ENCODE data around the gene TRAPPC2L. TPM values are rescaled to one million over a fixed set of nuclear protein-coding genes. Genes with fewer than 3 reads are reported as not detected.

Gene TRAPPC2L
- 77.0 and 81.9 TPM in 2 replicates for polyA plus RNA-seq (2013)

- no CpG with 5 or more reads among the region's 87 CpGs for WGBS (ENCODE audit: extremely low coverage, insufficient coverage, insufficient read length)
- peak; percentile 97 to 99 for DNase-seq
- H2AFZ ChIP-seq (ENCODE audit: insufficient read depth, low read length, poor library complexity): peak within 1 kb of the TSS; percentile 75
- H2BK120ac ChIP-seq (ENCODE audit: insufficient read depth, low read length, poor library complexity): peak within 1 kb of the TSS; percentile 30
- peaks cover 8% of the 10 kb centered on the region for H3K79me1 ChIP-seq (ENCODE audit: low read length)
- H3K14ac ChIP-seq (ENCODE audit: low read length): peak within 1 kb of the TSS; percentile 85
- H3K4me1 ChIP-seq (ENCODE audit: control insufficient read depth in 1 of 2, insufficient read depth in 2 of 2, low read length in 2 of 2): peaks cover 8% of the 10 kb centered on the region in 2 experiments
- H3K9ac ChIP-seq (ENCODE audit: low read length): peak within 1 kb of the TSS; percentile 85
- H2BK12ac ChIP-seq (ENCODE audit: low read length): no peak within 1 kb of the TSS
- no peak within 1 kb of the TSS for H3K23ac ChIP-seq (ENCODE audit: low read length)
- peak within 1 kb of the TSS; percentile 77 for H4K8ac ChIP-seq (ENCODE audit: low read depth, low read length)
- peaks cover 8% of the 10 kb centered on the region for H3K79me2 ChIP-seq (ENCODE audit: control insufficient read depth, insufficient read depth, low read length, poor library complexity)
- peak within 1 kb of the TSS; percentile 37 for H2BK5ac ChIP-seq (ENCODE audit: low read depth, low read length, poor library complexity)
- H2AK5ac ChIP-seq (ENCODE audit: low read length): peak within 1 kb of the TSS; percentile 38
- H3K18ac ChIP-seq (ENCODE audit: low read length): peak within 1 kb of the TSS; percentile 90
- H3K36me3 ChIP-seq (ENCODE audit: control insufficient read depth in 1 of 2, insufficient read depth in 2 of 2, low read length in 2 of 2): peaks cover 31 to 34% of the 10 kb centered on the region in 2 experiments
- H4K12ac ChIP-seq (ENCODE audit: low read depth, low read length): peak within 1 kb of the TSS; percentile 64
- no peaks in the 10 kb centered on the region for H3K27me3 ChIP-seq (ENCODE audit: insufficient read depth, low read length)
- H3K4ac ChIP-seq (ENCODE audit: low read depth, low read length): peak within 1 kb of the TSS; percentile 33
- H3K4me2 ChIP-seq (ENCODE audit: low read length): peak within 1 kb of the TSS; percentile 77
- no peak within 1 kb of the TSS for H3K27ac ChIP-seq (ENCODE audit: low read depth, low read length)
- H3K4me3 ChIP-seq (ENCODE audit: low read depth, low read length): peak within 1 kb of the TSS; percentile 94
- peak within 1 kb of the TSS; percentile 74 for H4K91ac ChIP-seq (ENCODE audit: low read depth, low read length)
- H3K9me3 ChIP-seq (ENCODE audit: insufficient read depth, low read depth, low read length): no peaks in the 10 kb centered on the region
These were observed at the start of gene TRAPPC2L, which contains the start of gene GALNS for GRCh38 chr16:88856828-88857727. TRAPPC2L (plus strand) TSS chr16:88857127; CDS start chr16:88857151, 24 bp downstream. GALNS (minus strand) TSS chr16:88856947; CDS start chr16:88856877, 70 bp downstream.

- no peak overlapping the region for H2BK5ac ChIP-seq (ENCODE audit: low read depth, low read length, poor library complexity)
- no peak overlapping the region for H3K4ac ChIP-seq (ENCODE audit: low read depth, low read length)
- H3K79me1 ChIP-seq (ENCODE audit: low read length): peaks cover 19% of the 10 kb centered on the region
- no peak overlapping the region for H4K12ac ChIP-seq (ENCODE audit: low read depth, low read length)
- H3K4me3 ChIP-seq (ENCODE audit: low read depth, low read length): no peak overlapping the region
- H2AFZ ChIP-seq (ENCODE audit: insufficient read depth, low read length, poor library complexity): no peak overlapping the region
- no peak overlapping the region for H2BK12ac ChIP-seq (ENCODE audit: low read length)
- H3K18ac ChIP-seq (ENCODE audit: low read length): no peak overlapping the region
- H3K9me3 ChIP-seq (ENCODE audit: insufficient read depth, low read depth, low read length): peaks cover 2% of the 10 kb centered on the region
- H4K8ac ChIP-seq (ENCODE audit: low read depth, low read length): no peak overlapping the region
- peaks cover 18% of the 10 kb centered on the region for H3K79me2 ChIP-seq (ENCODE audit: control insufficient read depth, insufficient read depth, low read length, poor library complexity)
- no CpG with 5 or more reads among the region's 24 CpGs for WGBS (ENCODE audit: extremely low coverage, insufficient coverage, insufficient read length)
- no peak overlapping the region for H3K9ac ChIP-seq (ENCODE audit: low read length)
- H4K91ac ChIP-seq (ENCODE audit: low read depth, low read length): no peak overlapping the region
- H3K14ac ChIP-seq (ENCODE audit: low read length): no peak overlapping the region
- no peak overlapping the region for H3K4me2 ChIP-seq (ENCODE audit: low read length)
- no peak for DNase-seq
- no peak overlapping the region for H2AK5ac ChIP-seq (ENCODE audit: low read length)
- no peak overlapping the region for H3K27ac ChIP-seq (ENCODE audit: low read depth, low read length)
- peaks cover 15 to 32% of the 10 kb centered on the region in 2 experiments for H3K4me1 ChIP-seq (ENCODE audit: control insufficient read depth in 1 of 2, insufficient read depth in 2 of 2, low read length in 2 of 2)
- H2BK120ac ChIP-seq (ENCODE audit: insufficient read depth, low read length, poor library complexity): no peak overlapping the region
- H3K23ac ChIP-seq (ENCODE audit: low read length): no peak overlapping the region
- H3K36me3 ChIP-seq (ENCODE audit: control insufficient read depth in 1 of 2, insufficient read depth in 2 of 2, low read length in 2 of 2): peaks cover 51% of the 10 kb centered on the region in 2 experiments
- no peaks in the 10 kb centered on the region for H3K27me3 ChIP-seq (ENCODE audit: insufficient read depth, low read length)
These were observed 49.7 kb upstream of the TRAPPC2L start for GRCh38 chr16:88807142-88807625.

GRCh38 chr16:88807626-88808453 is 49.1 kb upstream of the TRAPPC2L start:
- H3K4me2 ChIP-seq (ENCODE audit: low read length): no peak overlapping the region
- H3K4ac ChIP-seq (ENCODE audit: low read depth, low read length): no peak overlapping the region
- H2AFZ ChIP-seq (ENCODE audit: insufficient read depth, low read length, poor library complexity): no peak overlapping the region
- H3K23ac ChIP-seq (ENCODE audit: low read length): no peak overlapping the region
- H3K27me3 ChIP-seq (ENCODE audit: insufficient read depth, low read length): no peaks in the 10 kb centered on the region
- peaks cover 51% of the 10 kb centered on the region in 2 experiments for H3K36me3 ChIP-seq (ENCODE audit: control insufficient read depth in 1 of 2, insufficient read depth in 2 of 2, low read length in 2 of 2)
- H3K4me3 ChIP-seq (ENCODE audit: low read depth, low read length): no peak overlapping the region
- no peak overlapping the region for H3K27ac ChIP-seq (ENCODE audit: low read depth, low read length)
- no peak overlapping the region for H4K91ac ChIP-seq (ENCODE audit: low read depth, low read length)
- H2BK12ac ChIP-seq (ENCODE audit: low read length): no peak overlapping the region
- H3K9ac ChIP-seq (ENCODE audit: low read length): no peak overlapping the region
- H4K12ac ChIP-seq (ENCODE audit: low read depth, low read length): no peak overlapping the region
- no peak for DNase-seq
- H2BK5ac ChIP-seq (ENCODE audit: low read depth, low read length, poor library complexity): no peak overlapping the region
- peaks cover 18% of the 10 kb centered on the region for H3K79me2 ChIP-seq (ENCODE audit: control insufficient read depth, insufficient read depth, low read length, poor library complexity)
- H2AK5ac ChIP-seq (ENCODE audit: low read length): no peak overlapping the region
- H4K8ac ChIP-seq (ENCODE audit: low read depth, low read length): no peak overlapping the region
- H2BK120ac ChIP-seq (ENCODE audit: insufficient read depth, low read length, poor library complexity): no peak overlapping the region
- peaks cover 2% of the 10 kb centered on the region for H3K9me3 ChIP-seq (ENCODE audit: insufficient read depth, low read depth, low read length)
- H3K79me1 ChIP-seq (ENCODE audit: low read length): peaks cover 21% of the 10 kb centered on the region
- WGBS (ENCODE audit: extremely low coverage, insufficient coverage, insufficient read length): no CpG with 5 or more reads among the region's 26 CpGs
- no peak overlapping the region for H3K18ac ChIP-seq (ENCODE audit: low read length)
- H3K4me1 ChIP-seq (ENCODE audit: control insufficient read depth in 1 of 2, insufficient read depth in 2 of 2, low read length in 2 of 2): peaks cover 15 to 33% of the 10 kb centered on the region in 2 experiments
- H3K14ac ChIP-seq (ENCODE audit: low read length): no peak overlapping the region

GRCh38 chr16:88809068-88809675 is 47.8 kb upstream of the TRAPPC2L start:
- Histone ChIP-seq H3K79me1 (ENCODE audit: low read length) (peaks cover 15% of the 10 kb centered on the region), H3K14ac (ENCODE audit: low read length) (no peak overlapping the region), H3K4me3 (ENCODE audit: low read depth, low read length) (no peak overlapping the region), H2BK12ac (ENCODE audit: low read length) (no peak overlapping the region), H4K91ac (ENCODE audit: low read depth, low read length) (no peak overlapping the region), H2BK5ac (ENCODE audit: low read depth, low read length, poor library complexity) (no peak overlapping the region), H3K36me3 (ENCODE audit: control insufficient read depth in 1 of 2, insufficient read depth in 2 of 2, low read length in 2 of 2) (peaks cover 51% of the 10 kb centered on the region in 2 experiments), H2AK5ac (ENCODE audit: low read length) (no peak overlapping the region), H2AFZ (ENCODE audit: insufficient read depth, low read length, poor library complexity) (no peak overlapping the region), H3K4me1 (ENCODE audit: control insufficient read depth in 1 of 2, insufficient read depth in 2 of 2, low read length in 2 of 2) (peaks cover 15 to 32% of the 10 kb centered on the region in 2 experiments), H4K8ac (ENCODE audit: low read depth, low read length) (no peak overlapping the region), H3K4ac (ENCODE audit: low read depth, low read length) (no peak overlapping the region), H3K23ac (ENCODE audit: low read length) (no peak overlapping the region), H3K9me3 (ENCODE audit: insufficient read depth, low read depth, low read length) (peaks cover 2% of the 10 kb centered on the region), H2BK120ac (ENCODE audit: insufficient read depth, low read length, poor library complexity) (no peak overlapping the region), H3K79me2 (ENCODE audit: control insufficient read depth, insufficient read depth, low read length, poor library complexity) (peaks cover 13% of the 10 kb centered on the region), H4K12ac (ENCODE audit: low read depth, low read length) (no peak overlapping the region), H3K9ac (ENCODE audit: low read length) (no peak overlapping the region), H3K27ac (ENCODE audit: low read depth, low read length) (no peak overlapping the region), H3K4me2 (ENCODE audit: low read length) (no peak overlapping the region), H3K18ac (ENCODE audit: low read length) (no peak overlapping the region), H3K27me3 (ENCODE audit: insufficient read depth, low read length) (no peaks in the 10 kb centered on the region)
- WGBS (ENCODE audit: extremely low coverage, insufficient coverage, insufficient read length): no CpG with 5 or more reads among the region's 10 CpGs
- no peak for DNase-seq
